LNCaP clone FGC (cell line): Measurements from ENCODE around the gene RGS2.

Source experiments
- DNase-seq: peaks from one replicate; pipeline ENCODE4 v3.0.0-alpha.2; 2011; ENCODE audit warnings: low read depth
- H3K4me3 ChIP-seq: 2 replicates; pipeline ENCODE4 v1.5.1; 2011; ENCODE audit warnings: mild to moderate bottlenecking, low read depth, low read length, control low read depth
- CTCF ChIP-seq: IDR thresholded peaks from 2 replicates; pipeline ENCODE4 v1.5.1; 2012; ENCODE audit warnings: mild to moderate bottlenecking; ENCODE audit not compliant: control insufficient read depth, insufficient read depth; ENCODE audit errors: extremely low read depth

RGS2 gene

GRCh38 chr1:192793983-192794767 lies 14.7 kb upstream of the RGS2 start:
- no peak overlapping the region for H3K4me3 ChIP-seq
- TF ChIP-seq CTCF: no peak
- DNase-seq: no peak

DNA sequence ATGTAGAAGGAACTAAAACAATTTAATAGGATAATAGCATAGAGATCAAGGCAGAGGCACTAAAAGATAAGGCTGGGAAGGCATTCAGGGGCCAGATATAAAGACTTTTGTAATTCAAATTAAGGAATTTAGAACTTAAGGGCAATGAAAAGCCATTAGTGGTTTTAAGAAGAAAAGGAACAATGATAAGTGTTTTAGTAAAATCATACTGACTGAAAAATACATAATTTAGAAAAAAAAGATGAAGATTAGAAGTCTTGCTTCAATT lies 14.1 kb upstream of the RGS2 start:
- DNase-seq: no peak
- no peak for TF ChIP-seq CTCF
- no peak overlapping the region for H3K4me3 ChIP-seq

GRCh38 chr1:192795916-192796618 lies 12.8 kb upstream of the RGS2 start:
- TF ChIP-seq CTCF: no peak
- H3K4me3 ChIP-seq: no peak overlapping the region
- DNase-seq: no peak

DNA sequence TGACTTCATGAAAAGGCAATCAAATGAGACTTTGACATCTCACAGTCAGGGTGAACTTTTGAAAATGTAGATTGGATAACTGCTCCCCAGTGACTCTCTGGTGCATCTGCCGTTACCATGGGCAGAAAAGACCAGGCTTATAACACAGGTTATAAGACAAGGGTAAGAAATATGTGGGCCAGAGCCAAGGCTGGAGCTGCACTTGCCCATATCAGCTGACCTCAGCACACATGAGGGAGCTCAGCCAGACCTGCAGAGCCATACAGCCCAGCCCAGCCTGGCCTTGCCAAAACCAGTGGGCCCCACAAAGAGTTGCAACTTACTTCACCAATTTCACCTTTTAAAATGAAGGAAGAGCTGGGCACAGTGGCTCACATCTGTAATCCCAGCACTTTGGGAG lies 11.7 kb upstream of the RGS2 start:
- no peak for DNase-seq
- no peak overlapping the region for H3K4me3 ChIP-seq
- no peak for TF ChIP-seq CTCF

GRCh38 chr1:192797891-192798290 lies 10.9 kb upstream of the RGS2 start:
- TF ChIP-seq CTCF: no peak
- DNase-seq: no peak
- no peak overlapping the region for H3K4me3 ChIP-seq

DNA sequence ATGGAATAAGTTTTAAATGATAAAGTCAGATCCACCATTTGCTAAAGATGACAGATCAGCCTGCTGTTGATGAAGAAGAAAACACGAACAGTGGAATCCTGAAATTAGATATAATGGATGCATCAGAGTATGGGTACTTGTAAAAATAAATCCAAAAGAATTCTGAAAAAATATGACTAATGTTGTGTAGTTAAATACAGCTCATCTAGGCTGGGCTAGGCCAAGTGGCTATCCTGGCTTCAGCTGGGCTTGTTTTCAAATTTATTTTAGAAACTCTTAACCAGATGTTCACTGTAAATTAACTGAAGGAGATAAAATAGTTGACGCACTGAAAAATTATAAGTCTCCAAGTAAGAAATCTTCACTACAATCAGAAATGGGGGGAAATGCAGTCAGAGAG lies 7.4 kb upstream of the RGS2 start:
- TF ChIP-seq CTCF: no peak
- H3K4me3 ChIP-seq: no peak overlapping the region
- no peak for DNase-seq

GRCh38 chr1:192802406-192802805 lies 6.4 kb upstream of the RGS2 start:
- TF ChIP-seq CTCF: no peak

More at GRCh38 chr1:192802406-192802805, 6.4 kb upstream of the RGS2 start:
- DNase-seq: no peak
- no peak overlapping the region for H3K4me3 ChIP-seq
